NCI-H128 (cell line): ENCODE data around the gene SFR1.
A peak's percentile ranks its signal among the peaks of the same experiment; 100 is the strongest.

ENCODE experiments used
- DNase-seq: peaks from one replicate; lab custom pipeline; 2025; ENCODE audit not compliant: unreplicated experiment; lab: John Stamatoyannopoulos, UW

SFR1 gene

DNA sequence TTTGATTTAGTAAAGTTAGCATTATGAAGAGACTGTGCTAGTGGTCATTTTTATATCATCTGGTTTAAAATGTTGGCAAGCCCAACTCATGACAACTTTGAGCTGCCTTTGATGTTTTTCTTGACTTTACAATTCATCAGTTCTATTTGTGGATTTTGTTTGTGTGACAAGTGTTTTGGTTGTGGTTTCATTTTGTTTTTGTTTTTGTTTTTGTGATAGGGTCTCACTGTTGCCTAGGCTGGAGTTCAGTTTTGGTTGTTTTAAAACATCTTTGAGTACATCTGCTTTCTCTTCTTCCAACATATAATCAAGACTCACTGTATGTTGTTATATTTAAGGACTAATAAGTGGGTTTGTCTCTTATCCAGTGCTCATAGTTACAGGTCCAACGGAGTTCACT is 17.6 kb upstream of the SFR1 start:
- DNase-seq, result no peak

DNA sequence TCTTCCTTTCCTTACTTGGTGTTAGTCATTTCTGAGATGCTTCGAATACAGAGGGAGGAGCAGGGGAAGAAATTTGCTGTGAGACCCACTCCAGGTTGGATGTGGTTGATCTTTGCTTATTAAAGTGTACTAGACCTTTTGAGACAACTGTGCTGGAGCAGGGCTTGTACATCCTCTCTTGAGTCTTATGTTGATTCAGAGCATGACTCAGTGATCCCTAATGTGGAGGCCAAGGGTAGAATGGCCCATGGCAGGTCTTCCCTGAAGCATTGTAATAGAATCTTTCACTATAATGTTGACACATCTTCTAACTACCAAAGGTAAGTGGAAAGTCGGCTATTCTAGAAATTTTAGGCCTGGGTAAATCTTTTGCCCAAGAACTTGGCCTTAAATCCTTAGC is 17.0 kb upstream of the SFR1 start:
- no peak for DNase-seq

DNA sequence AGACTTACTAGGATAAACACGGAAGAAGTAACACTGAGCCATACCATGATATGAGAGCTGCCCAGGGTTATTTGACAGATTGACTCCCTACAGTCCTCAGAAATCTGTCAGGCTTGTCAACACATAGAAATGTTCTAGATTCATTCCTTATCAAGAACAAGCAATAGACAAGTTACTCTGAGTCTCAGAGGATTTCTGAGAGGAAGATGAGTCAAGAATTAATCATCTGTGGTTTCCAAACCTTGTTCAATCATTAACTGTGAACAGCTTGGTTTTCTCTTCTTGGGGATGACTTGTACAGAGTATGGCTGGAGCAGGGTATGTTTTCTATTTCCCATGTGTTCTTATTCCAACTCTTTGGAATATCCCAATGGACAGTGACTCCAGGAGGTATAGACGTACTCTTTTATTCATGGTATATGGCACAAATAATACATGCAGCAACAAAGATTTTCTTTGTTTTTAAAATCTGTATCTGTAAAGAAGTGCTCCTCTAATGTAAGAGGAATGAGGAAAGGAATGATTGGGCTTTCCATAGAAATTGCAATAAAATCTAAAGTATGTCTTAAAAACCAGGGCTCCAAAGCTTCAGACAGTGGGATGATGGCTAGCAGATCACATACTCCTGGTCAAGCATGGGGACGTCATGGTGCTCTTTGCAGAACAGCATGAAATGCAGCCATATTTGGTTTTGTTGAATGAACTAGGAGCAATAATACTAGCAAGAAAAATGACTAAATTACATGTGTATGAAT is 11.9 kb upstream of the SFR1 start:
- DNase-seq, result no peak

DNA sequence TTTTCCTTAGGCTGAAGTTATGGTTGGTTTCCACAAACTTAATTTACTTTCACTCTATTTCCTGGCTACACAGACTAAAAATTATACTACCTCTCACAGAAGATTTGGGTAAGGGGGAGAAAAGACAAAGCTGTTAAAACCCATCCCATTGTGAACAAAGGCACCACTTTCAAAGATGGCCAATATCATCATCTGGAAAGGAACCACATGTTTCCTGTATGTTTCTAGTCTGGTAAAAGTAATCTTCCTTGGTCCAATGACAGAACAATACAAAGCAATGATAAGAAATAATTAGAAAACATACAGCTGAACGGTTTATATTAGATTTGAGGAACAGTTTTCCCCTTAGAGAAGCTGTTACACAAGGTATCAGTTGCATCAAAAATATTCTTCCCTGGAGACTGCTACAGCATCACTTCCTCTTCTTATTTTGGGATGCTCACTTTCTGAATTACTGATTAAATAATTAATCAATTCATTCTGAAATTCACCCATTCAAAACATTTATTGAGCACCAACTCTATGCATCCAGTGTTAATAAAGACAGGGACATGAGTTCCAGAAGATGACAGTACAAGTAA is 8.5 kb upstream of the SFR1 start:
- DNase-seq, result no peak

DNA sequence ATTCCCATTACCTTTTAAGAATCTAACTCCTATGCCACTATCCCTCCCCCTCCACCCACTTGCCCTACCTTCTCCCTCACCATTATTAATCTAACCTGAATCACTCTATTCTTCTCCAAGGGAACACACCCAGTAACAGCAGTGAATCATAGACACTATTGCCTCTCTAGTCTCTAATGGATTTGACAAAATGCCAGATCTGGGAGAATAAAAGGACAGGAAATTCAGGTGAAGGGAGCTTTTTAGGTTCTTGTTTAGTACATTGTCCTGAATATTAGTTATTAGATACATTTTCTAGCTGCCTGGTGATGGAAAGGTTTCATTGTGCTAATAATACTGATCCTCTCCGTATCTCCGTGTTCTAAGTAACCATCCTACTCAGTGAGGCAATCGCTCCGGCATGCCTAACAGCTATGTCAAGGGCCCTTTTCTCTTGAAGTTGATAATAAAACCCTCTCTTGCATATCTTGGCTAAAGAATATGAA is 4.1 kb upstream of the SFR1 start:
- DNase-seq, result peak; percentile 1

DNA sequence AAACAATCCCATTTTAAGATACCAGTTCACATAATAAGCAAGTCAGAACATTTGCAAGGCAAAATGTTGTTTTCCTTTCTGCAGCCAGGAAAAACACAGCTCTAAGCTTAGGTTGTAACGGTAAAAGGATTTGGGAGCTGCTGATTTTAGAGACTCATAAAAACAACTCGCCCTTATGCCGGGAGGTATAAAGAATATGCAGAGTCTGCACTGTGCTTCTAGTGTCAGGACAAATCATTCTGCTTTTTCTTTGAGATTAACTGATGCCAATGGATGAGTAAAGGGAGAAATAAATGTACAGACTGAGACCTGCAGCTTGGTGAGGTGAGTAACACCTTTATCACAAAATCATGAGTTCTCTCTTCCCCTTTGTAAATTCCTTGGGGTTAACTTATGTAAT is 2.0 kb upstream of the SFR1 start:
- DNase-seq, result no peak

DNA sequence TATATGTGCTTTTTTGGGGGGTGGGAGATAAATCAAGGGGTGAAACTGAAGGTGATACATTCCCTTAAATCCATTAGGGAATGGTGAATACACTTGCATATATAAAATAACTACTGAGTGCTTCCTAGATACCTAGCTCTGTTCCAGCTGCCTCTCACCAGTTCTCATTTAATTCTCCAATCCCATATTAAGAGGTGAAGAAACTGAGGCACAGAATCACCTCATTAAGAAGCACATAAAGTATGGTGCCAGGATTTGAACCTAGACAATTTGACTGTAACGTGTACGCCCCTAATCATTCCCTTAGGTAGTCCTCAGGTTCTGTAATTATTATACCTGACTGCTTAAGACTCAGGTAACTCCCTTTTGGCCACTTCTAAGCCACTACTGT is 1.5 kb upstream of the SFR1 start:
- DNase-seq, result no peak

DNA sequence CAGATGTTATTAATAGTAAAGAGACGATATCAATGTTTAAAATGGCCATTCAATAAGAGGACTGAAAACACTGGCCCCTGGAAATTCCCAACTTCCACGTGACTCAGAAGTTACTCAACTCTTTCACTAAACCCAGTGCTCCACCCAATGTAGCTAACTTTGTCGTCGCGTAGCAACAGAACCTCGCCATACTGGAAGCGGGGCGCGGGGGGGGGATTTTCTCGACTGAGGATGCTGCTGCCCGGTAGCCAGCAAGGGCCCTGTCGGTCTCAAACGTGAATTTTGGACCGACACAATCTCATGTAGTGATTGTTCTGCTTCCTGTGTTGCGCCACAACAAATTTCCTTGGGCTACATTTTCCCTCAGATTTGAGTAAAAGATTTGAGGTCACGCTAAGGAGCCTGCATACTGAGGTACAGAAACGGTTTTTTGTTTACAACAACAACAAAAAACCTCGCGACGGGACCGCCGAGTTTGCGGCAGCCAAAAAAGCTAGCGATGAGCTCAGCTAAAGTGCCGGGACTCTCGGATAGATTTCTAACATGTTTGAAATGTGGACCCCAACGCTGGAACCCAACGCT is 977 bp upstream of the SFR1 start:
- no peak for DNase-seq

DNA sequence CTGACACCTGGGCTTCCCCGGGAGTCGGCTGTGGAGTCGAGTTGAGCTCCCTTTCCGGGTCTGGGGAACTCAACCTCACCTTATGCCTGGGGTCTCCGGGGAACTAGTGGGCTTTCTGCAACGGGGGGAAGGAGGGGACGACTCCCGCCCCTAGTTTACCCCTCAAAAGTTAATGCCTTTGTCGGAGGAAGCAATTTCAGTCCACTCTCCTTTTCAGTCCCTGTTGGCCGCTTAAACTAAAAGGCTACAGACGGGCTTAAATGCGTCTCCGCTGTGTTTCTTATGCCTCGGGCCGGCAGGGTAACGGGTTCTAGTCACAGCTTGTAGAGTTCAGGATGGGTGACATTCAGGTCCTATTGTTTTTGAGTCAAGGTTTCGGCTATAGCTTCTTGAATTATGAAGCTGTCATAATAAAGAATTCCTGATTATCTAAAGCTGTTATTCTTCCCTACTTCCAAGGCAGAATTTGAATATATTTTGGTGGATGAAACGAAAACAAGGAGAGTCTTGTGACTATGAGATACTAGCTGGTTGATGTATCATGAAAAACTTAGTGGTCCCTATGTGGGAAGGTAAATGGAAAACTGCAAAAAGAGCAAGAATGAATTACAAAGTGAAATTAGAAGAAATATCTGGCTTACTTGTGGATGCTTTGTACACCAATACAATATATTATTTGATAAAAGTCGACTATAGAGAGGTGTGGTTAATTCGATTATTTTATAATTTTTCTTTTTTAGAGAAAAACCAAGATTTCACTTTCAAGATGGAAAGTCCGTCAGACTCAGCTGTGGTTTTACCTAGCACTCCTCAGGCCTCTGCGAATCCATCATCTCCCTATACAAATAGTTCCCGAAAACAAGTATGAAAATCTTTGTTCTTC is 495 bp downstream of the SFR1 start:
- peak; percentile 59 for DNase-seq

DNA sequence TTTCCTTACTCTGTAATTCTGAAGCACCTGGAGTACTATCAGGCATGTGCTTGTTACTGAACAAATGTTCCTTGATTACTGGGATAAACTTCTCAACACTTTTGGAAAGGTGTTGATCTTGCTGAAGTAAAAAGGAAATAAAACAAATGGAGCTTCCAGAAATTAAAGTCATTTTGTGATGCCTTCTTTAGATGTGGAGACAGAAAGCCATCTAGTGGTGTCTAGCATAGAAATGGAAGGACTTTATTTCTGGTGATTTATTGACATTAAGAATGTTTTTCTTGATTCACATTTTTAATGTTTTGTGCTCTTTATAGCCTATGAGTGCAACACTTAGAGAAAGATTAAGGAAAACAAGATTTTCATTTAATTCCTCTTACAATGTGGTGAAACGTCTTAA is 1.4 kb downstream of the SFR1 start:
- no peak for DNase-seq

DNA sequence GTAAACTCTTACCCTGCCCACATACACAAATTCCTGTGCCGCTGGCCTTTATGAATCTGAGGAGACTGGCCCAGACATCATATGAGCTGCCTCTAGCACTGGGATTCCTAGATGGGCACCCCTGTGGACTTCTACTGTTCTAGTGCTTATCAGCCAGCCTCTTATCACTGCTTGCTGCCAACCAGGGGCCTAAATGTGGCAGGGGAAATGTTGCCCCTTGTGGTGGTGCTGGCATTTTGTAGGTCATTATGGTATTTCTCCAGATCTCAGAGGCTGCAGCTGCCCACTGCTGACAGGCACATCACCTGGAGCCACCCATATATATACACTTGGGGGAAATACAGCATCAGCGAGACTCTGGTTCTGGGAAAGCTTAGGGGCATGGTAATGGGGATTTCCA is 5.4 kb downstream of the SFR1 start:
- DNase-seq, result no peak

DNA sequence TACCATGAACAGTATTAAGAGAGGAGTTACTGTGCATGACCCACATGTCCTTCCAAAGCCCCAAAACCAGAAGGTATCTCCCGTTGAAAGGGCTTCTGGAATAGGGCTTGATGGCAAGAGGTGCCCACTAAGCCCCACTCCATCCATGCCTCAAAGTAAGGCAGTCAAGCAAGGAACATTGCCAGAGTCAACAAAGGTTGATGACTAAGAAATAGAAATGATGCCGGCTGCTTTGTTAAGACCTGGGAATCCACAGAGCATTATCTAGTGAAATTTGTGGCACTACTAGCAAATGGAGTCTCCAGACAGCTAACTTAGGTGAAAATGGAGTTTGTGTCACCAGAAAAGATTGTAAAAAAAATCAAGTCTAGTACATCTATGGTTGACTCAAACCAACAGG is 6.2 kb downstream of the SFR1 start:
- no peak for DNase-seq

DNA sequence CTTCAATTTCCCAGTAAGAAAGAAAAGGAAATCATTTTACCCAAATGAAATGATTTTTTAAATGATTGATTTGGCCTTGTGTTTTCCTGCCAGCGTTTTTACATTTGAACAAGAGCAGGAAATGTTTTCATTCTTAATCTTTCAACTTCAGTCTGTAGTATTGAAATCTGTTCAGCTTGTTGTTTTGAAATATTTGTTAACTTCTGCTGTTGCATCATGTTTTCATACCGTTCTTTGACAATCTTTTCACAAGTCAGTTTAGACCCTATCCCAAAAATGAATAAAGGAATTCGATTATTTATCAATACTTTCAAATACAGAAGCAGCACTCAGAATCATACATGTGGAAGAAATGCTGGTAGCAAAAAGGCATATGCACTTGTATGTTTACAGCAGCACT is 8.1 kb downstream of the SFR1 start:
- no peak for DNase-seq

DNA sequence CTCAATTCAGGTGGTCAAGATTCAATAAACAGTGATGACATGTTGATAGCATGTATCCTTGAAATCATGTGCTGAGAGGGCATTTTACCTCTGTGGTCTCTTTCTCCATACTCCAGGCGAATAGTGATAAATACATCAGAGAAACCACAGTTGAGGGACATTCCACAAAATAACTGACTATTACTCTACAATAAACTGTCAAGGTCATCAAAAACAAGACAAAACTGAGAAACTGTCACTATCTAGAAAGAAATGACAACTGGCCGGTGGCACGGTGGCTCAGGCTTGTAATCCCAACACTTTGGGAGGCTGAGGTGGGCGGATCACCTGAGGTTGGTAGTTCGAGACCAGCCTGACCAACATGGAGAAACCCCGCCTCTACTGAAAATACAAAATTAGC is 16.2 kb downstream of the SFR1 start:
- no peak for DNase-seq

DNA sequence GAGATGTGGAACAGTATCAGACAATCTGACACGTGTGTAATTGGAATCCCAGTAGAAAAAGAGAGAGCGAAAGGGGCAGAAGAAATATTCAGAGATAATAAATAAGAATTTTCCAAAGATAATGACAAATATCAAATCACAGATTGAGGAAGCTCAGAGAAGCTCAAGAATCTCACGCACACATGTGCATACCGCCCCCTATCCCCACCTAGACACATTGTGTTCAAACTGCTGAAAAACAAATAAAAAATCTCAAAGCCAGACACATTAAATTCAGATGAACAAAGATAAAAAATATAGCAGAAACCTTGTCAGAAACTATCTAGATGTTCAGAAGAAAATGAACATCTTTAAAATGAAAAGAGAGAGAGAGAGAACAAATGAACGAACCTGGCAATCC is 17.2 kb downstream of the SFR1 start:
- no peak for DNase-seq

DNA sequence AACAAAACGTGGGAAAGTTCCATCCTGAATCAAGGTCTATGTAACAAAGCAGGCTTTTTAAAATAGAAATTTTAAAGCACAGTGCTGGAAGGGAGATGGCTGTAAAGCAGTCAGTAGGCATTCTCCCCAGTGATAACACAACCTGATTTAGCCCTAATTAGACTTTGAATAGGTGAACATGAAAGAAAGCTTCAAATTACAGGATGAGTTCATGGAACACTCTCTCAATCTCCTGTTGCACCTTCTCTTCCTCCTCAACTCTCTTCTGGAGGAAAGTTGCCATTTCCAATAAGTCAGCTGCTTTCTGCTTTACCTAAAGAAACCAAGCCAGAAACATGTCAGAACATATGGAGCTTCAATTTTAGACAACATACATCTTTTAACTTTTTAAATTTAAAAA is 20.1 kb downstream of the SFR1 start:
- no peak for DNase-seq

DNA sequence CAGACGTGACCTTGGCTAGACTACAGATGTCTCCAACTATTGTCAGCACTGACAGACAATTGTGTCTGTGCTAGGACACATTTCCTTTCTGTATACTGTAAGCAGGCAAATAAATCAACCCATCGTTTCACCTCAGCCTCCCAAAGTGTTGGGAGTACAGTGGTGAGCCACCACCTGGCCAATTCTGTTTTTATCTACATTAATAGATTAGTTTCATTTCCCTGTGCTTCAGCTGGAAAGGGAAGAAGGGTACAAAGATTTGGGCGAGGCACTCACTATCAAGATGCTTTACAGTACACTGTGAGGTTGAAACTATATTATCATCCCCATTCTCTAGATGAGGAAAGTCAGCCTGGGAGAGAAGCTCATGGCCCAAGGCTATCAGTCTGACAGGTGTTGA is 21.9 kb downstream of the SFR1 start:
- DNase-seq, result no peak

DNA sequence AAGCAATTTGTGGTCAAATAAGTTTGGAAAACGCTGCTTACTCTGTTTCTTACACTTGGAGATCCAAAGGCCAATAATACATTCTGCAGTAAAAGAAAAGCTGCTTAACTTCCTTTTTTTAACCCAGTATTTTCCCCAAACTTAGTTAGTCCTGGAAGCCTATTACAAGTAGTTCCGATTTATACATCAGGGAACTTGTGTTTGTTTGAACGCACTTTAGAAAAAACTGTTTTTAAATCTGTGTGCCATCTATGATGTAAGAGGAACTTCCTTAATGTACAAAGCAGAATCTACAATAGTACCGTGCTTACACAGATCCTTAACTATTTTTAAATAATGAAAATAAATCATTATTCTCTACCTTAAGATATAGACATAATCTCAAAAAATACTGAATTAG is 23.0 kb downstream of the SFR1 start:
- no peak for DNase-seq

DNA sequence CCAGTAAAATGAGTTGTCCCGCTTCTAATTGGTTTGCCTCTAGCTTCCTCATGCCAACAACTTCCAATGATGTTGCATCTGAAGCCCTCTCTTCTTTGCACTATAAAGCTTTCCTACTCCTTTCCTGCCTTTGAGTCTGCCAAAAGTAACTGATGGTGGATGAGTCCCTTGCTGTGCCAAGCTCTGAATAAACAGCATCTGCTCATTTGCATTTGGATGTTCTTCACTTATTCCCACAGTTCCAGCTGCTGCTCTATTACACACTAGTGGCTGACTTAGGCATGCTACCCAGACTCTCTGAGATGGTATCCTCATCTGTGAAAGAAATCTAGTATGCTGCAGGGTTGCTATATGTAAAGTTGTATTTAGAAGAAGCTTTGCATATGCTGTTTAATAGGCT is 24.9 kb downstream of the SFR1 start:
- DNase-seq, result no peak

DNA sequence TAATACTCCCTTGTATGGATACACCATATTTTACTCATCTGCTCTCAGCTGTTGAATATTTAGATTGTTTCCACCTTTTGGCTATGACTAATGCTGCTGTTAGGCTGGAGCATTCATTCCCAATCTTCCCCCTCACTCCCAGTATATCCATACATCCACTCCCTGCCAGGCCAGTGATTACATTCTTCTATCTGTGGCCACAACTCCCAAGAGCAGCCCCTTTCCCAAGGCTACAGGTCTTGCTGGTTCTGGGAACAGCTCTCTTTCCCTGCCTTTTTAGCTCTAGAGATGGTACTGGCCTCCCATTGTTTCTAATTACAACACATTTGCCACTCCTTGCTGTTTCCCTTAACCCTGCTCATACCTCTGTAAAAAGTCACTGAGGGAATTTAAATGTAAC is 28.2 kb downstream of the SFR1 start:
- no peak for DNase-seq

DNA sequence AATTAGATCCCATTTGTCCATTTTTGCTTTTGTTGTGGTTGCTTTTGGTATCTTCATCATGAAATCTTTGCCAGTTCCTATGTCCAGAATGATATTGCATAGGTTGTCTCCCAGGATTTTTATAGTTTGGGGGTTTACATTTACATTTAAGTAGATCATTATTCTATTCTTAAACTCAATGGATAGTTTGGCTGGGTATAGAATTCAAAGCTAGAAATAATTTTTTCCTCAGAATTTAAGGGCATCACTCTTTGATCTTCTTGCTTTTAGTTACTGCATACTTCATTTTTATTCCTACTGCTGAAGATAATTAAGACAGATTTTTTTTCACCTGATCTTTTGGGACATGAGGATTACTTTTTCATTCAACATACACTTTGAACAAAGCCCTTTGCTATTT is 29.8 kb downstream of the SFR1 start:
- no peak for DNase-seq

DNA sequence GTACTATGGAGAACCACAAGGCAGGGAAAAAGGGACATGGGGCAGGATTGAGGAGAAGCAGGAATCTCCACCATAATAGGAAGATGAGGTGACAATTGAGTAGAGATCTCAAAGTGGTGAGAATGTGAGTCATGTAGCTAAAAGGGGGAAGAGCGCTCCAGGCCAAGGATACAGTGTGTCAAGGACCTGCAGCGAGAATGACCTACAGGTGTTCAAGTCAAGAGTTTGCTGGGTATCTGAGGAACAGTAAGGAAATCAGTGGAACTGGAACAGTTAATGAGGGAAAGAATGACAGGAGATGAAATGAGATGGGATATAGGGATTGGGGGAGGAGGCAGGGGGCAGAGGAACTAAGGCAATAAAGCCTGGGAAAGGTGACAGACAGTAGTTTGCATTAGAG is 33.6 kb downstream of the SFR1 start:
- no peak for DNase-seq
